GM19463 (cell line): ENCODE data around the gene TMEM170B.

ENCODE experiments used
- ATAC-seq: cut with Tn5 transposase; IDR thresholded peaks from one replicate; pipeline ENCODE4 v1.9.1; 2021; ENCODE audit warnings: mild to moderate bottlenecking, moderate library complexity; ENCODE audit not compliant: unreplicated experiment

The TMEM170B gene

DNA sequence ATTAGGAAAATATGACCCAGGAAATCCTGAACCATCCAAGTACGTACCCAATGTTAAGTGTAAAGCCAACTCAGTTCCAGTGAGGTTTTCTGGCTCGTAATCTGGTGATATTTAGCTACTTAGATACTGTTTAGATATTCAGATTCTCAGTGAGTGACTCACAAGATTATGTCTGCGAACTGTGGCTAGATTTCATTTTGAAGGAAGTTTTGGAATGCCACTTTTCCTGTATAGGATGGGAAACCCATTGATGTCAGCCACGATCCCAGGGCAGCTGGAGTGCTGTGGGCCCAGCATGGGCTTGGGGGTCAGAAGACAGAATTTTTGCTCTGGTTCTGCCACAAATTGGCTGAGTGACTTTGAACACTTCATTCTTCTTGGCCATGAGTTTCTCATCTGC lies 76.3 kb downstream of the TMEM170B start:
- no peak for ATAC-seq

GRCh38 chr6:11614534-11615213 lies 77.1 kb downstream of the TMEM170B start:
- no peak for ATAC-seq

GRCh38 chr6:11615214-11615602 lies 77.7 kb downstream of the TMEM170B start:
- ATAC-seq: no peak

GRCh38 chr6:11616200-11616611 lies 78.7 kb downstream of the TMEM170B start:
- ATAC-seq: no peak

DNA sequence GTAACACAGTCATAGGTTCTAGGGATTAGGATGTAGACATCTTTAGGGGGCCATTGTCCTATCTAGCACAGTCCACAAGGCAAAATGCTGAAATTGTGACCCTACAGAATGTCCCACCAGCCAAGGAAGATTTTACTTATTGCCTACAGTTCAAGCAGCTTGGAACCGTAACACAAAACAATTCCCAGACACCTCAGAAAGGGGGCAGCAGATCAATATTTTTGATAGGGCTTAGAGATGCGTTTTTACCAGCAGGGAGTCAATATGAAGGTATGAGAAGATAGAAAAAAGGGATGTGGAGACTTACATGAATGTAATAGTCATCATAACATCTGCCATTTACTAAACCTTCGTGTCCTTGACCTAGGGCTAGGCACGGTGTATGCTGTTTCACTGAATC lies 81.0 kb downstream of the TMEM170B start:
- no peak for ATAC-seq

DNA sequence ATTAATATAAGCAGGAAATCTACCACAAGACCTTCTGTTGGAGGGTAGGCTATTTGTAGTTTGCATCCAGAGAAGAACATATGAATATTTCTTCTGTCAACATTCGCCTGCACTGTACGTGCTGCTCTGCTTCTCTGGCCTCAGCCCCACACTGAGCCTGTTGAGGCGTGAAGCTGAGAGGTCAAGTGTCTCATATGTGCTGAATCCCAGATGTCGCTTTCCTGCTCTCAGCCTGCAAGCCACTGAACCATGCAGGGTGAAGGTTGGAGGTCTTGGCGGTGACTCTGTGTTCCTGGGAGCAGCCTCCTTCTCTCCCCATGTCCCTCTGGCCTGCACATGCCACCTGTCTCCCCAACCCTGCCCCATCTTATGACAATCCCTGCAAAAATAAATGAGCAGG lies 83.6 kb downstream of the TMEM170B start:
- ATAC-seq: no peak

DNA sequence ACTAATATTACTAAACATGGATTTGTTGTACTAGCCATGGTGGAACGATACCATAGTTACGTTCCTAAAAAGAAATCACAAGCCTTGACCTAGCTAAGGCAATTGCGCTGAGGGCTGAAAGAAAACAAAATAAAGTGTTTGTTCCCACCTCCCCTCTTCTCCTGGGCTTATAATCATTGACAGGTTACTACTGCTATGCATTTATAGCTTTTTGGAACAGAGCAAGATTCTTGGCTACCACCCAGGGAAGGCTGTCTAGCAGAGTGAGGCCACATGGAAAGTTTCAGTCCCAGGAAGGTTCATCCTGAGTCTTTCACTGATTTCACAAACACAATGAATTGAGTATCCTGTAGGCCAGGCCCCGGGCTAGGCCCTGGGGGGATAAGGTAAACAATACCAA lies 84.6 kb downstream of the TMEM170B start:
- ATAC-seq: no peak

DNA sequence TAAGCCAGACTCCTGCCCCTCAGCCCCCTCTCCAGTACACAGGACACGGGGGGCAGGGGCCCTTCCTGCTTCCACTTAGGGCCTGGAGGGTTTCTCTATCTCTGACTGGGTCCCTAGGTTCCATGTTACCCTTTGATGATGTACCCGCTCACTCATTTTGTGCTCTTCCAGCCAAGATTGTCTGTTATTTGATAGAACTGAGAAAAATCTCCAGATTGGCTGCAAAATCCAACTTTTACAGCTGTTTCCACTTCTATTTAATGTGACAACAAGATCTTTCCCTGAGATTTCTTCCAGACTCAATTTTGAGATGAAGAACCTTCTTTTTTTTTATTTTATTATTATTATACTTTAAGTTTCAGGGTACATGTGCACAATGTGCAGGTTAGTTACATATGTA lies 85.7 kb downstream of the TMEM170B start:
- ATAC-seq: no peak

GRCh38 chr6:11625302-11625701 lies 87.8 kb downstream of the TMEM170B start:
- no peak for ATAC-seq

DNA sequence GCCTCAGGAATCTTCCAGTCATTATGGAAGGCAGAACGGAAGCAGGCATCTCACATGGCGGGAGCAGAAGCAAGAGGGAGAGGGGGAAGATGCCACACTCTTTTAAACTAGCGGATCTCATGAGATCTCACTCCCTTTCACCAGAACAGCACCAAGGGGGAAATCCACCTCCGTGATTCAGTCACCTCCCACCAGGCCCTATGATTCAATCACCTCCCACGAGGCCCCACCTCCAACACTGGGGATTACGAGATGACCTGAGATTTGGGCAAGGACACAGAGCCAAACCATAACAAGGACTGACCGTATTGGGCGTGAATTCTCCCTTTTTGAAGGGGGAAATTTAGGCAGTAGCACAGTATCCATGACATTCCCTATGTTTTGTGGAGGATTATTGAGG lies 88.8 kb downstream of the TMEM170B start:
- no peak for ATAC-seq

DNA sequence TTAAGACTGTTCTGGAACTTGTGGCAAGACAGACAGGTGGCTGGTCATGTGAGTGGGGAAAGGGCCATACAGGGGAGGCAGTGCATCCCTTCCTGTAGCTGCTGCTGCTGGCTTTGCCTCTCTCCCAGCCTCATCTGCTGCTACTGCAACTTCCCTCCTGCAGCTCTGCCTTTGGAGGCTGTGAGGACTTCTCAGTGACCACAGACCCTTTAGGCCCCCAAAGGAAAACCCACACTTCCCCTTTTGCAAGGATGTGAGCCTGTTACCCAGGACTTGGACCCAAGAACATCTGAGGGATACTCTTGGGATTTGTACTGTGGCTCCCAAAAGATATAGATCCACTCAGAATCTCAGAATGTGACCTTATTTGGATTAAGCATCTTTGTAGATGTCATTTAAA lies 91.0 kb downstream of the TMEM170B start:
- no peak for ATAC-seq

DNA sequence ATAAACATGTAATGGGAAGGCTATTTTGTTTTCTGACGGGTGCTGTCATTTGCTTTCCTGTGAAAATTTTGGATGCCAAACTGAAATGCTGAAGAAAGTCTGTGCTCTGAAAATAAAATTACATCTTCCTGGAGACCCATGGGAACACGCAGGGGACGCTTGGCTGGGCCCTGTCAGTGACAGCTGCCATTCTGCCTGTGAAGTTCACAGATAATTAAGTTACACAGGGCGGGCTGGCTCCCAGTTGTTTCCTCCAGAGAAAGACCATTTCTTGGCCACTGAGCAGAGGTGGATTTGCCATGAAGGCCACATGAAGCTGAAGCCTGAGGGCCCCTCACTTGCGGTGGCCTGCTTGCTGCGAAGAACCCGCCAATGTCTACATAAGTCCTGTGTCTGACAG lies 93.5 kb downstream of the TMEM170B start:
- ATAC-seq: no peak

DNA sequence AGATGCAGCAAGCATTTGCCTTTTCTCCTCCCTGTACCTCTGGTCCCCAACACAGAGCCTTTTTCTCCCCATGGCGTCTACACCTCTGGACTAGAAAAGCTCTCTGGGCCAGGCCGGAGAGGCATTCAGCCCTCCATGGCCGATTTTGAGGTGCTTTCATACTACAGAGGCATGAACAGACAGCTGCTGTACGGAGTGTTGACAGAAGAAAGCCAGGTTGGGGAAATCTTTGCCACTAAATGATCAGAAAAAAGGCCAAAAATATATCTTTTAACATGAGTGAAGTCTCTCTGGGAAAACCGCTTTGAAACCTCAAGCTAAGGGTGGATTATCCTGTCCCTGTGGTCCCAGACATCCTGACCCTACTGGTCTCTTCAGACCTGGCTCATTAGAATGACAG lies 94.0 kb downstream of the TMEM170B start:
- no peak for ATAC-seq

DNA sequence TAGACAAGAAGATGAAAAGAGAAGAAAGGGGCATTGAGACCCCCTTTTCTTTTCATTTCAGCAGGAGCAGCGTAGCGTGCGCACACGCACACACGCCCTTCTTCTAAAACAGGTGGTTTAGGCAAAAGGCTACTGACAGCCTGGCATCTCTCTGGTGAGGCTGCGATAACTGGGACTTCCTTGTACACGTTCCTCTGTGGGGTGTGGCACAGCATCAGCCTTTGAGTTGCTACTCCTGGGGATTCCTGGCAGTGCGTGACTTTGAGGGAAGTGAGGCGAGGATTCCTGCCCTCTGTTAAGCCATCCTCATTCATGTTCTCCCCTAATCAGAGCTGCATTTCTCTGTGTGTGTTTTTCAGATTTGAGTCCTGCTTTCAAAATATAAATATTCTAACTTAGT lies 94.7 kb downstream of the TMEM170B start:
- ATAC-seq: no peak

GRCh38 chr6:11632795-11633511 lies 95.4 kb downstream of the TMEM170B start:
- ATAC-seq: no peak
